ENCODE measurements around the gene PSMB2.
"Not testable (repeated sequence)": the region's sequence is repeated elsewhere in the genome, so short reads cannot be mapped to it uniquely, and the experiment has no call there.

Gene PSMB2

GRCh38 chr1:35591211-35591610 is 50.1 kb downstream of the PSMB2 start:
- DNase-seq: no peak

GRCh38 chr1:35590476-35591040 is 50.8 kb downstream of the PSMB2 start:
- DNase-seq: no peak

- no peak for DNase-seq
Observed at GRCh38 chr1:35589516-35590427, 51.6 kb downstream of the PSMB2 start.

GRCh38 chr1:35588197-35588910 is 53.0 kb downstream of the PSMB2 start:
- DNase-seq: no peak

GRCh38 chr1:35587736-35588135 is 53.6 kb downstream of the PSMB2 start:
- no peak for DNase-seq

GRCh38 chr1:35586808-35587207 is 54.5 kb downstream of the PSMB2 start:
- DNase-seq: no peak

GRCh38 chr1:35585805-35586204 is 55.5 kb downstream of the PSMB2 start:
- DNase-seq: not testable (repeated sequence)

GRCh38 chr1:35585281-35585680 is 56.0 kb downstream of the PSMB2 start:
- no peak for DNase-seq

- DNase-seq: not testable (repeated sequence)
Observed at GRCh38 chr1:35581621-35582020, 59.7 kb downstream of the PSMB2 start.

GRCh38 chr1:35580949-35581388 is 60.4 kb downstream of the PSMB2 start:
- DNase-seq: no peak

GRCh38 chr1:35577071-35577998 is 64.0 kb downstream of the PSMB2 start:
- no peak for DNase-seq

- not testable (repeated sequence) for DNase-seq
Observed at GRCh38 chr1:35576766-35577070, 64.6 kb downstream of the PSMB2 start.

GRCh38 chr1:35576061-35576765 is 65.1 kb downstream of the PSMB2 start:
- no peak for DNase-seq

GRCh38 chr1:35575416-35575958 is 65.8 kb downstream of the PSMB2 start:
- no peak for DNase-seq

GRCh38 chr1:35574655-35575415 is 66.5 kb downstream of the PSMB2 start:
- DNase-seq: no peak

- no peak for DNase-seq
Observed at GRCh38 chr1:35574125-35574654, 67.1 kb downstream of the PSMB2 start.

- peak; percentile 30 for DNase-seq
Observed at GRCh38 chr1:35573198-35574124, 67.9 kb downstream of the PSMB2 start, which contains the start of gene TFAP2E. TSS of gene TFAP2E (plus strand) at chr1:35573314. CDS start at chr1:35573578, 264 bp downstream.

- no peak for DNase-seq
Observed at GRCh38 chr1:35572296-35572695, 69.0 kb downstream of the PSMB2 start.

- DNase-seq: no peak
Observed at GRCh38 chr1:35571263-35571662, 70.1 kb downstream of the PSMB2 start.

Data from NCI-H1105 (cell line).